GM23338 (cell line): ENCODE data around the gene RPL10. TPM values are rescaled to one million over a fixed set of nuclear protein-coding genes. Genes with fewer than 3 reads are reported as not detected.

Experiments
- ATAC-seq: fragments of 200-7000 bp; cut with Tn5 transposase; 3 replicates; pipeline ENCODE4 v1.9.1; 2020
- DNase-seq: peaks from one replicate; pipeline ENCODE4 v3.0.0-alpha.2; 2015; ENCODE audit warnings: low spot score
- H2AFZ ChIP-seq: fragments of 200-600 bp; sonication (generic); 2 replicates; pipeline ENCODE4 v1.8.0; 2016; ENCODE audit warnings: antibody characterized with exemption, mild to moderate bottlenecking, moderate library complexity
- H3F3A ChIP-seq: fragments of 200-600 bp; sonication (generic); replicated peaks from 2 replicates; pipeline ENCODE4 v1.8.0; 2017; ENCODE audit warnings: antibody characterized with exemption, mixed run types, low read depth
- H3K27ac ChIP-seq: fragments of 200-600 bp; sonication (generic); 2 replicates; pipeline ENCODE4 v1.6.1; 2016; ENCODE audit warnings: low read depth
- H3K27me3 ChIP-seq: fragments of 200-600 bp; sonication (generic); 2 replicates; pipeline ENCODE4 v1.8.0; 2016; ENCODE audit warnings: mild to moderate bottlenecking, mixed run types, moderate library complexity; ENCODE audit not compliant: insufficient read depth
- H3K36me3 ChIP-seq: fragments of 200-600 bp; sonication (generic); 2 replicates; pipeline ENCODE4 v1.8.0; 2016; ENCODE audit warnings: mild to moderate bottlenecking; ENCODE audit not compliant: insufficient read depth
- H3K4me1 ChIP-seq: fragments of 200-600 bp; sonication (generic); 2 replicates; pipeline ENCODE4 v1.8.0; 2016; ENCODE audit warnings: mild to moderate bottlenecking, moderate library complexity; ENCODE audit not compliant: insufficient read depth
- H3K4me2 ChIP-seq: fragments of 200-600 bp; sonication (generic); 2 replicates; pipeline ENCODE4 v1.7.1; 2017; ENCODE audit warnings: mixed run types
- H3K4me3 ChIP-seq: fragments of 200-600 bp; sonication (generic); 2 replicates; pipeline ENCODE4 v1.6.1; 2016; ENCODE audit warnings: mixed run types
- H3K79me2 ChIP-seq: fragments of 200-600 bp; sonication (generic); replicated peaks from 2 replicates; pipeline ENCODE4 v1.8.0; 2017; ENCODE audit warnings: mild to moderate bottlenecking; ENCODE audit not compliant: insufficient read depth
- H3K9me2 ChIP-seq: fragments of 200-600 bp; sonication (generic); 2 replicates; pipeline ENCODE4 v1.8.0; 2017; ENCODE audit not compliant: insufficient read depth
- H4K20me1 ChIP-seq: fragments of 200-600 bp; sonication (generic); replicated peaks from 2 replicates; pipeline ENCODE4 v1.8.0; 2017; ENCODE audit warnings: mild to moderate bottlenecking; ENCODE audit not compliant: insufficient read depth
- H3K27ac Mint-ChIP-seq: 2 replicates; pipeline ENCODE4 v1.8.0; 2020; ENCODE audit warnings: inconsistent platforms, mild to moderate bottlenecking, moderate library complexity, mixed read lengths
- H3K27me3 Mint-ChIP-seq: 3 replicates; pipeline ENCODE4 v1.8.0; 2022; ENCODE audit warnings: low read depth, mild to moderate bottlenecking, moderate library complexity, mixed read lengths, inconsistent platforms; ENCODE audit not compliant: insufficient read depth, poor library complexity
- H3K36me3 Mint-ChIP-seq: 3 replicates; pipeline ENCODE4 v1.8.0; 2021; ENCODE audit warnings: low read depth, mild to moderate bottlenecking, inconsistent platforms, moderate library complexity, mixed read lengths
- H3K4me1 Mint-ChIP-seq: 3 replicates; pipeline ENCODE4 v1.8.0; 2020; ENCODE audit warnings: mild to moderate bottlenecking, inconsistent platforms, mixed read lengths
- H3K4me3 Mint-ChIP-seq: 3 replicates; pipeline ENCODE4 v1.8.0; 2021; ENCODE audit warnings: moderate library complexity, mild to moderate bottlenecking, inconsistent platforms, mixed read lengths
- H3K9me3 Mint-ChIP-seq: 3 replicates; pipeline ENCODE4 v1.8.0; 2020; ENCODE audit warnings: moderate library complexity, mild to moderate bottlenecking, inconsistent platforms, mixed read lengths
- CREB1 ChIP-seq: fragments of 250-450 bp; sonication (Bioruptor Pico); IDR thresholded peaks from 2 replicates; pipeline ENCODE4 v1.5.0; 2020; ENCODE audit warnings: low read depth, mild to moderate bottlenecking, moderate library complexity
- CTCF ChIP-seq, 2 experiments: fragments of 200-600 bp in 1 of 2; sonication (generic) in 1 of 2; conservative IDR thresholded peaks; 2 replicates each; pipeline versions ENCODE4 v1.5.1 to v1.6.1; 2016 to 2017; ENCODE audit warnings: antibody characterized with exemption in 2 of 2, low read depth in 2 of 2, mild to moderate bottlenecking in 2 of 2, moderate library complexity in 1 of 2
- EZH2 ChIP-seq: fragments of 200-600 bp; sonication (generic); IDR thresholded peaks from one replicate; pipeline ENCODE4 v1.8.0; 2017; ENCODE audit warnings: antibody characterized with exemption, mild to moderate bottlenecking, low read depth; ENCODE audit not compliant: unreplicated experiment
- EZH2phosphoT487 ChIP-seq: fragments of 200-600 bp; sonication (generic); IDR thresholded peaks from one replicate; pipeline ENCODE4 v1.8.1; 2018; ENCODE audit warnings: antibody characterized with exemption; ENCODE audit not compliant: unreplicated experiment
- JUNB ChIP-seq: IDR thresholded peaks from one replicate; pipeline ENCODE4 v1.6.1; 2016; ENCODE audit warnings: antibody characterized with exemption; ENCODE audit not compliant: unreplicated experiment
- POLR2AphosphoS5 ChIP-seq: IDR thresholded peaks from 2 replicates; pipeline ENCODE4 v1.6.1; 2016; ENCODE audit warnings: antibody characterized with exemption, low read depth
- STAT1 ChIP-seq: IDR thresholded peaks from one replicate; pipeline ENCODE4 v1.6.1; 2016; ENCODE audit warnings: antibody characterized with exemption; ENCODE audit not compliant: unreplicated experiment
- ZNF114 ChIP-seq: fragments of 250-450 bp; sonication (Bioruptor Pico); IDR thresholded peaks from 2 replicates; pipeline ENCODE4 v1.5.0; 2020; ENCODE audit warnings: mild to moderate bottlenecking, moderate library complexity
- ZNF331 ChIP-seq: fragments of 250-450 bp; sonication (Bioruptor Pico); IDR thresholded peaks from 2 replicates; pipeline ENCODE4 v1.5.0; 2020; ENCODE audit warnings: low read depth, mild to moderate bottlenecking, moderate library complexity
- polyA plus RNA-seq: library from polyadenylated mRNA; unstranded; fragments of >200 nt; fragmentation: Nextera tagmentation; extraction: Ambion mirVana; gene quantifications from 2 replicates; pipeline ENCODE4 v1.2.1, GENCODE V29; 2016
- total RNA-seq: library from RNA; depleted of rRNA; stranded (reverse); fragments of >200 nt; shearing (Covaris generic); gene quantifications from 2 replicates; pipeline ENCODE4 v1.2.3, GENCODE V29; 2014
- TF ChIP-seq, protein P1 (sequence below): IDR thresholded peaks from 2 replicates; pipeline ENCODE4 v1.6.1; 2016; ENCODE audit warnings: antibody characterized with exemption
- TF ChIP-seq, protein P2 (sequence below): fragments of 250-450 bp; sonication (Bioruptor Pico); IDR thresholded peaks from 2 replicates; pipeline ENCODE4 v1.5.0; 2020; ENCODE audit warnings: mild to moderate bottlenecking, moderate library complexity

The RPL10 gene
- total and polyA plus RNA-seq, 2 experiments from 2014 or later, result 1,696 to 4,929 TPM

GRCh38 chrX:154348646-154349358, 49.4 kb upstream of the RPL10 start:
- Mint-ChIP-seq H3K36me3 (peaks cover 49% of the 10 kb centered on the region), H3K4me3 (no peak overlapping the region), H3K27ac (no peak overlapping the region), H3K4me1 (peaks cover 5% of the 10 kb centered on the region; the same call in 2 of the 3 replicates), H3K27me3 (peaks cover 8% of the 10 kb centered on the region), H3K9me3 (no peaks in the 10 kb centered on the region)
- no peak overlapping the region for H2AFZ ChIP-seq
- H4K20me1 ChIP-seq, result no peaks in the 10 kb centered on the region
- TF ChIP-seq EZH2 (no peak), POLR2AphosphoS5 (no peak), JUNB (no peak), STAT1 (no peak), ZNF331 (CRISPR knock-in tag) (no peak), ZNF114 (CRISPR knock-in tag) (no peak), CTCF (conservative IDR thresholded peaks at IDR 0.05; ENCODE audit: low read depth in 2 of 2) (no peak), CREB1 (no peak)
- TF ChIP-seq, protein P1, sequence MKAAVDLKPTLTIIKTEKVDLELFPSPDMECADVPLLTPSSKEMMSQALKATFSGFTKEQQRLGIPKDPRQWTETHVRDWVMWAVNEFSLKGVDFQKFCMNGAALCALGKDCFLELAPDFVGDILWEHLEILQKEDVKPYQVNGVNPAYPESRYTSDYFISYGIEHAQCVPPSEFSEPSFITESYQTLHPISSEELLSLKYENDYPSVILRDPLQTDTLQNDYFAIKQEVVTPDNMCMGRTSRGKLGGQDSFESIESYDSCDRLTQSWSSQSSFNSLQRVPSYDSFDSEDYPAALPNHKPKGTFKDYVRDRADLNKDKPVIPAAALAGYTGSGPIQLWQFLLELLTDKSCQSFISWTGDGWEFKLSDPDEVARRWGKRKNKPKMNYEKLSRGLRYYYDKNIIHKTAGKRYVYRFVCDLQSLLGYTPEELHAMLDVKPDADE, result no peak
- ATAC-seq (no peak), DNase-seq (no peak)
- H3K4me2 ChIP-seq, result no peak overlapping the region
- H3K4me1 ChIP-seq, result no peaks in the 10 kb centered on the region
- H3F3A ChIP-seq, result peaks cover 10% of the 10 kb centered on the region
- H3K9me2 ChIP-seq, result no peaks in the 10 kb centered on the region
- peaks cover 5% of the 10 kb centered on the region for H3K36me3 ChIP-seq
- no peaks in the 10 kb centered on the region for H3K79me2 ChIP-seq
- no peaks in the 10 kb centered on the region for H3K27me3 ChIP-seq
- no peak overlapping the region for H3K4me3 ChIP-seq
- peak overlapping the region; percentile 79; the same call in 1 of the 2 replicates for H3K27ac ChIP-seq

DNA sequence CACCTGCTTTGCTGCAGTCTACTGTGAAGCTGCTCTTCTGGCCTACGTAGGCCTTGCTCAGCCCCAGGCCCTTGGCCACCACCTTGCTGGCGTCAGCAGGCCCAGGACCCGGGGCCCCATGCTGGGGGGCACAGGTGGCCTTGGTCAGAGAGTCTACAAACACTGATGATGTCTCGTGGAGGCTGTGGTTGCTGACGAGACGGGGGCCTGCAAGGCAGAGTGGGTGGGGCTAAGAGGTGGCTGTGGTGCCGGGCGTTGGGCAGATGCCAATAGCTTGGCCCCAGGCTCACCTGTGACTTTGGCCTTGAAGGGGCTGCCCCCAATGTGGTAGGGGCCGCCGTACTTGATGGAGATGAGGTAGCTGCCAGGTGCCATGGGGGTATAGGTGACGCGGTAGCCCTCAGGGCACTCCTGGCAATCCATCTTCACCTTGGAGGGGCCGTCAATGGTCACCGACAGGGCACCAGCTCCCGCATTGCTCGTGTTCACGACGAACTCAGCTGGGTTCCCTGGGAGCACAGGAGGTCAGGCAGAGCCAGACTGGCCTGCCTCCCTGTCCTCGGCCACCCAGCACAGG, 48.7 kb upstream of the RPL10 start:
- H3K9me2 ChIP-seq, result no peaks in the 10 kb centered on the region
- Mint-ChIP-seq H3K4me3 (no peak overlapping the region), H3K9me3 (no peaks in the 10 kb centered on the region), H3K4me1 (peaks cover 5% of the 10 kb centered on the region; the same call in 2 of the 3 replicates), H3K36me3 (peaks cover 56% of the 10 kb centered on the region), H3K27ac (no peak overlapping the region), H3K27me3 (peaks cover 8% of the 10 kb centered on the region)
- no peaks in the 10 kb centered on the region for H3K4me1 ChIP-seq
- no peaks in the 10 kb centered on the region for H4K20me1 ChIP-seq
- H3F3A ChIP-seq, result peaks cover 10% of the 10 kb centered on the region
- DNase-seq (no peak), ATAC-seq (no peak)
- no peaks in the 10 kb centered on the region for H3K79me2 ChIP-seq
- H3K27me3 ChIP-seq, result no peaks in the 10 kb centered on the region
- H3K4me2 ChIP-seq, result no peak overlapping the region
- no peak overlapping the region for H2AFZ ChIP-seq
- no peak overlapping the region for H3K27ac ChIP-seq
- H3K36me3 ChIP-seq, result peaks cover 10% of the 10 kb centered on the region
- H3K4me3 ChIP-seq, result no peak overlapping the region
- TF ChIP-seq EZH2phosphoT487, result no peak
- TF ChIP-seq ZNF114 (CRISPR knock-in tag), result no peak
- TF ChIP-seq, protein P2, sequence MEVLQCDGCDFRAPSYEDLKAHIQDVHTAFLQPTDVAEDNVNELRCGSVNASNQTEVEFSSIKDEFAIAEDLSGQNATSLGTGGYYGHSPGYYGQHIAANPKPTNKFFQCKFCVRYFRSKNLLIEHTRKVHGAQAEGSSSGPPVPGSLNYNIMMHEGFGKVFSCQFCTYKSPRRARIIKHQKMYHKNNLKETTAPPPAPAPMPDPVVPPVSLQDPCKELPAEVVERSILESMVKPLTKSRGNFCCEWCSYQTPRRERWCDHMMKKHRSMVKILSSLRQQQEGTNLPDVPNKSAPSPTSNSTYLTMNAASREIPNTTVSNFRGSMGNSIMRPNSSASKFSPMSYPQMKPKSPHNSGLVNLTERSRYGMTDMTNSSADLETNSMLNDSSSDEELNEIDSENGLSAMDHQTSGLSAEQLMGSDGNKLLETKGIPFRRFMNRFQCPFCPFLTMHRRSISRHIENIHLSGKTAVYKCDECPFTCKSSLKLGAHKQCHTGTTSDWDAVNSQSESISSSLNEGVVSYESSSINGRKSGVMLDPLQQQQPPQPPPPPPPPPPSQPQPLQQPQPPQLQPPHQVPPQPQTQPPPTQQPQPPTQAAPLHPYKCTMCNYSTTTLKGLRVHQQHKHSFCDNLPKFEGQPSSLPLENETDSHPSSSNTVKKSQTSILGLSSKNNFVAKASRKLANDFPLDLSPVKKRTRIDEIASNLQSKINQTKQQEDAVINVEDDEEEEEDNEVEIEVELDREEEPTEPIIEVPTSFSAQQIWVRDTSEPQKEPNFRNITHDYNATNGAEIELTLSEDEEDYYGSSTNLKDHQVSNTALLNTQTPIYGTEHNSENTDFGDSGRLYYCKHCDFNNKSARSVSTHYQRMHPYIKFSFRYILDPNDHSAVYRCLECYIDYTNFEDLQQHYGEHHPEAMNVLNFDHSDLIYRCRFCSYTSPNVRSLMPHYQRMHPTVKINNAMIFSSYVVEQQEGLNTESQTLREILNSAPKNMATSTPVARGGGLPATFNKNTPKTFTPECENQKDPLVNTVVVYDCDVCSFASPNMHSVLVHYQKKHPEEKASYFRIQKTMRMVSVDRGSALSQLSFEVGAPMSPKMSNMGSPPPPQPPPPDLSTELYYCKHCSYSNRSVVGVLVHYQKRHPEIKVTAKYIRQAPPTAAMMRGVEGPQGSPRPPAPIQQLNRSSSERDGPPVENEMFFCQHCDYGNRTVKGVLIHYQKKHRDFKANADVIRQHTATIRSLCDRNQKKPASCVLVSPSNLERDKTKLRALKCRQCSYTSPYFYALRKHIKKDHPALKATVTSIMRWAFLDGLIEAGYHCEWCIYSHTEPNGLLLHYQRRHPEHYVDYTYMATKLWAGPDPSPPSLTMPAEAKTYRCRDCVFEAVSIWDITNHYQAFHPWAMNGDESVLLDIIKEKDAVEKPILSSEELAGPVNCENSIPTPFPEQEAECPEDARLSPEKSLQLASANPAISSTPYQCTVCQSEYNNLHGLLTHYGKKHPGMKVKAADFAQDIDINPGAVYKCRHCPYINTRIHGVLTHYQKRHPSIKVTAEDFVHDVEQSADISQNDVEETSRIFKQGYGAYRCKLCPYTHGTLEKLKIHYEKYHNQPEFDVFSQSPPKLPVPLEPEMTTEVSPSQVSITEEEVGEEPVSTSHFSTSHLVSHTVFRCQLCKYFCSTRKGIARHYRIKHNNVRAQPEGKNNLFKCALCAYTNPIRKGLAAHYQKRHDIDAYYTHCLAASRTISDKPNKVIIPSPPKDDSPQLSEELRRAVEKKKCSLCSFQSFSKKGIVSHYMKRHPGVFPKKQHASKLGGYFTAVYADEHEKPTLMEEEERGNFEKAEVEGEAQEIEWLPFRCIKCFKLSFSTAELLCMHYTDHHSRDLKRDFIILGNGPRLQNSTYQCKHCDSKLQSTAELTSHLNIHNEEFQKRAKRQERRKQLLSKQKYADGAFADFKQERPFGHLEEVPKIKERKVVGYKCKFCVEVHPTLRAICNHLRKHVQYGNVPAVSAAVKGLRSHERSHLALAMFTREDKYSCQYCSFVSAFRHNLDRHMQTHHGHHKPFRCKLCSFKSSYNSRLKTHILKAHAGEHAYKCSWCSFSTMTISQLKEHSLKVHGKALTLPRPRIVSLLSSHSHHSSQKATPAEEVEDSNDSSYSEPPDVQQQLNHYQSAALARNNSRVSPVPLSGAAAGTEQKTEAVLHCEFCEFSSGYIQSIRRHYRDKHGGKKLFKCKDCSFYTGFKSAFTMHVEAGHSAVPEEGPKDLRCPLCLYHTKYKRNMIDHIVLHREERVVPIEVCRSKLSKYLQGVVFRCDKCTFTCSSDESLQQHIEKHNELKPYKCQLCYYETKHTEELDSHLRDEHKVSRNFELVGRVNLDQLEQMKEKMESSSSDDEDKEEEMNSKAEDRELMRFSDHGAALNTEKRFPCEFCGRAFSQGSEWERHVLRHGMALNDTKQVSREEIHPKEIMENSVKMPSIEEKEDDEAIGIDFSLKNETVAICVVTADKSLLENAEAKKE (CRISPR knock-in tag), result no peak
